ENCODE results near the gene BCL2L13. TPM values are rescaled to one million over a fixed set of nuclear protein-coding genes. Genes with fewer than 3 reads are reported as not detected.

The BCL2L13 gene
- total and polyA plus RNA-seq, 2 experiments from 2014 or later: 35.3 to 61.5 TPM

DNA sequence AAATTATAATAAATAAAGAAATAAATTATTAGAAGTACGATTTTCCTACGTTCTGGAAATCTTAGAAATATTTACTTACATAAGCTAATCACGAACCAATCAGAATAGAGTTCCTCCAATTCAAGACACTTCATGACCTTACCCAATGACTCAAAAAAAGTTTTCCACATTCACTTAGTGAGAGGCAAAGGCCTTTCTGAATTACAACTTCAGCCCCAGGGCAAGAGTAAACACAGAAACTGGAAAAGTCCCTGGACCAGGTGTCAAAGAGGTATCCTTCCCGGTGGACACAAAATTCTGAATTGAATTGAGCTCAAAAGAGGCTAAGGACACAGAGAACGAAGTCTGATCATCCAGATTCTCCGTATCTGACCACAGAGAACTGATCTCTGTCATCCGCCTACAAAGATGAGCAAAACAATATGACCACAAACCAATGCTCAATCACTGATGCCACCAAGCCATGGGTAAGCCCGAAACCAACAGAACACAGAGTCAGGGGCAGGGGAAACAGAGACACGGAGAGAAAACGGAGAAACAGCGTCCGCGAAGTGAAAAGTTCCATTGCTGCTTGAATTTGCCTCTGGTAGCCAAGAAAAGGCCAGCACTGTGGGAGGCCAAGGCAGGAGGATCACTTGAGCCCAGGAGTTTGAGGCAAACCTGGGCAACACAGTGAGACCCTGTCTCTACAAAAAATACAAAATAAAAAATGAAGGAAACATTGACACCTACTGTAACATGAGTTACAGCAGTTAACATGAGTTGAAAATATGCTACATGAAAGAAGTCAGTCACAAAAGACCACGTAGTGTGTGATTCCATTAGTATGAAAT, 128.9 kb downstream of the BCL2L13 start:
- no peak overlapping the region for H3K27ac ChIP-seq
- no peaks in the 10 kb centered on the region for H3K9me3 ChIP-seq (ENCODE audit: low read depth)
- DNase-seq (ENCODE audit: low read depth in 1 of 2, low spot score in 1 of 2): no peak
- TF ChIP-seq, protein P1, sequence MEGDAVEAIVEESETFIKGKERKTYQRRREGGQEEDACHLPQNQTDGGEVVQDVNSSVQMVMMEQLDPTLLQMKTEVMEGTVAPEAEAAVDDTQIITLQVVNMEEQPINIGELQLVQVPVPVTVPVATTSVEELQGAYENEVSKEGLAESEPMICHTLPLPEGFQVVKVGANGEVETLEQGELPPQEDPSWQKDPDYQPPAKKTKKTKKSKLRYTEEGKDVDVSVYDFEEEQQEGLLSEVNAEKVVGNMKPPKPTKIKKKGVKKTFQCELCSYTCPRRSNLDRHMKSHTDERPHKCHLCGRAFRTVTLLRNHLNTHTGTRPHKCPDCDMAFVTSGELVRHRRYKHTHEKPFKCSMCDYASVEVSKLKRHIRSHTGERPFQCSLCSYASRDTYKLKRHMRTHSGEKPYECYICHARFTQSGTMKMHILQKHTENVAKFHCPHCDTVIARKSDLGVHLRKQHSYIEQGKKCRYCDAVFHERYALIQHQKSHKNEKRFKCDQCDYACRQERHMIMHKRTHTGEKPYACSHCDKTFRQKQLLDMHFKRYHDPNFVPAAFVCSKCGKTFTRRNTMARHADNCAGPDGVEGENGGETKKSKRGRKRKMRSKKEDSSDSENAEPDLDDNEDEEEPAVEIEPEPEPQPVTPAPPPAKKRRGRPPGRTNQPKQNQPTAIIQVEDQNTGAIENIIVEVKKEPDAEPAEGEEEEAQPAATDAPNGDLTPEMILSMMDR (IDR thresholded peaks at IDR 0.05; ENCODE audit: low read depth, low read length): no peak
- no peak overlapping the region for H3K4me3 ChIP-seq
- no peaks in the 10 kb centered on the region for H3K4me1 ChIP-seq (ENCODE audit: low read depth)
- H3K36me3 ChIP-seq: no peaks in the 10 kb centered on the region
- H3K27me3 ChIP-seq: no peaks in the 10 kb centered on the region

DNA sequence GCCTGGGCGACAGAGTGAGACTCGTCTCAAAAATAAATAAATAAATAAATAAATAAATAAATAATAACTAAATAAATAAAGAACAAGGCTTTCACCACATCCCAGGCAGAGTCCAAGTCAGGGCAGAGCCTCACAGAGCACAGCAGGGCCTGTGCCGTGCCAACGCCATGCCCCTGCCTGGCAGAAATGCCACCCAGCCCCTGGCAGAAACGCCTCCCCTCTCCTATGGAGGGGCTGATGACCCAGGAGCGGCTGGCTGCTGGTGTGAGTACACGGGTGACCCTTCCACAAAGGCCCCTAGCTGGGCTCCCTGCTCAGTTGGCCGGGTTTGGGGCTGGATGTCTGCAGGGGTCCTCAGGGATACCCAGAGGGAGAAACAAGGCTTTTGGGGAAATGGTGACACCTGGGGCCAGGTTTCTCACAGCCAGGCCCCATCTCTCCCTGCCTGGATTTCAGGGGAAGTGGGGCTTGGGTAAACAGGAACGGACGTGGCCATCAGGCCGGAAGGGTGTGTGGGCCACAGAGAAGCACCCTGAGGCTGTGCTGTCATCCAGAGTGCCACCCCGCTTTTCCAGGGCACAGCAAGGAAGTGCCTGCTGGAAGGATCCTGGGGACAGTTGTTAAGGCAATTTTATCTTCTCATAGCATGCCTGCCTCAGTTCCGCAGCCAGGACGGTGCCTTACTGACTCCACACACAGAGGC, 130.6 kb downstream of the BCL2L13 start:
- H3K36me3 ChIP-seq: no peaks in the 10 kb centered on the region
- peaks cover 5% of the 10 kb centered on the region for H3K4me1 ChIP-seq (ENCODE audit: low read depth)
- no peak overlapping the region for H3K27ac ChIP-seq
- H3K9me3 ChIP-seq (ENCODE audit: low read depth): no peaks in the 10 kb centered on the region
- TF ChIP-seq, protein P1 (IDR thresholded peaks at IDR 0.05; ENCODE audit: low read depth, low read length): no peak
- no peak overlapping the region for H3K4me3 ChIP-seq
- H3K27me3 ChIP-seq: no peaks in the 10 kb centered on the region
- no peak for DNase-seq (ENCODE audit: low read depth in 1 of 2, low spot score in 1 of 2)

DNA sequence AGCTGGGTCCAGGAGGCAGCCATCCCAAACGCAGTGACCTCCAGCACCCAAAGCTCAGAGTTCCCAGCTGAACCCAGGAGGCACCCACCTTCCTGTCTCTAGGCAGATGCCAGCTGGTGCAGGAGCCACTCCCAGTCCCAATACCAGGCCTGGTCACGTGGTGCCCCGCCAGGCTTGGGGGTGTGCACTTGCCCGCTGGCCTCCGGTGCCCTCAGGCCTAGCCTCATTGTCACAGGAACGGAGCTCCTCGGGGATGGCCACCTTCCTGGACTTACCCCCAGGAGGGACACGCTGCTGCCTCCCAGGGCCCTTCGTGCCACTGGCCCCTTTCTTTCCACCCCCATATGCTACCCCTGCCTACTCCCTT, 131.1 kb downstream of the BCL2L13 start:
- H3K27me3 ChIP-seq: no peaks in the 10 kb centered on the region
- H3K4me1 ChIP-seq (ENCODE audit: low read depth): peaks cover 5% of the 10 kb centered on the region
- no peak overlapping the region for H3K27ac ChIP-seq
- TF ChIP-seq, protein P1 (IDR thresholded peaks at IDR 0.05; ENCODE audit: low read depth, low read length): no peak
- H3K9me3 ChIP-seq (ENCODE audit: low read depth): no peaks in the 10 kb centered on the region
- no peak overlapping the region for H3K4me3 ChIP-seq
- H3K36me3 ChIP-seq: no peaks in the 10 kb centered on the region
- no peak for DNase-seq (ENCODE audit: low read depth in 1 of 2, low spot score in 1 of 2)

DNA sequence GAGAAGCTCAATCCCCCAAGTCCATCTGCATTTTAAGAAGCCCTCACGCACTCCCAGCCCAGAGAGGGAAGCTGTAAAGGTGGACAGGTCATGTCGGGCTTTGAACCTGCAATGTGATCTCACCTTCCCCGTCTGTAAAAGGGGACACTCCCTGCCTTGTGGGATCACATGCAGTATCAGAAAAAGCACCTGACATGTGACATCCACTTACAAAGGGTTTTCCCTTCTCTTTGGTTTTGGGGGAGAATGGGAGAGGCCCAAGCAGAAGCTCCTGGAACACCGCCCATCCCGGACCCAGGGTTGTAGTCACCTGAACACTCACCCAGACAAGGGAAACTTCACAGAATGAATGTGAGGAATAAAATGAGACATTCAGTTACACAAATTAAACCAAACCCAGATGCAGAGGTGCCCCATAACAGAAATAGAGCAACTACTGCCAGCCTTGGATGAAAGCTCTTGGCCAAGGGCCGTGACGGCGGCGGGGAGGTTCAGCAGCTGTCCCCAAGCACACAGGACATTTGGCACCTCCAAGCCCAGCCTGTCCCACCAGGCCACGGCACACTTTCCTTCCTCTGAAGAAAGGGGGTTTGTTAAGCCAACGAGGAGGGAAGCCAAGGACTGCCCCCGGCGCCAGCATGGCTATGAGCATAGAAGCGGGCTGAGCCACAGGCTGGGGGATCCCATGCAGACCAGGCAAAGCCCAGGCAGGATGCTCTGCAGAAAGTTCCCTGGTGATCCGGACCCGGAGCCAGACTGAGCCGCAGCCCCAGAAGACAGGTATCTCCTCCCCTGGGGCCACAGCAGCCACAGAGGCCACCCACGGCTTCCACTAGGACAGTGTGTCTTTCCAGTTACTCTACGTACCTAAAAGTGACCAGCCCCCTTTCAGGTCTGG, 131.9 kb downstream of the BCL2L13 start:
- Histone ChIP-seq H3K4me3 (no peak overlapping the region), H3K4me1 (ENCODE audit: low read depth) (peaks cover 5% of the 10 kb centered on the region), H3K27ac (no peak overlapping the region), H3K36me3 (no peaks in the 10 kb centered on the region), H3K9me3 (ENCODE audit: low read depth) (no peaks in the 10 kb centered on the region), H3K27me3 (no peaks in the 10 kb centered on the region)
- TF ChIP-seq, protein P1 (IDR thresholded peaks at IDR 0.05; ENCODE audit: low read depth, low read length): no peak
- no peak for DNase-seq (ENCODE audit: low read depth in 1 of 2, low spot score in 1 of 2)

DNA sequence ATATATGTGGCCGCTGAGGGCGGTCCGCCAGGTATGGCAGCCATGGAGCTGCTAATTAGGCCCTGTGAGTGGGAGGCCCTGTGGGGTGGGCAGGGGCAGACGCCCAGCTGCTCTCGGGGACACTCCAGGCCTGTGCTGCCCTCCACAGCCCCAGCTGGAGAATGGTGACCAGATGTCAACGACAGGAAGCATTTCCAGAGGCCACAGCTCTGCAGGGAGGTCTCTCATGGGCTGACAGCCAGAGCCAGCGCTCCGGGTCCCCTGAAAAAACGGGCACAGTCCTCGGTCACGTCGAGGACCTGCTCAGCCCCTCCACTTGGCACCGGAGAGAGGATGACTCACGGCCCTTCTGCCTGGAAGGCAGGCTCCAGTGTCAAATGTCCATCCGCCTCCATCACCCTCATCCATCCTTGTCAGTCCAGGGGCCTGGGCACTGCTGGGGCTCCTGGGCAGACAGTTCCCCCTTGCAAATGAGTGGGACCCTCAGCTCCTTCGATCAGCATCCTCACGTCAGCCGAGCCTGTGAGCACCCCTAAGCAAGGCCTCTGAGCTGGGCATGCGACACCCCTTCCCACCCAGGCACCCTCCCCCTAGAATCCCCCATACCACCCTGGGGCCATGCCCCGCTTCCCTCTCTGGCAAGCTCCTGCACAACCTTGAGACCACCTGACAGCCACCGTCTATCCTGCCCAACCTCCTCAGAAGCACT, 133.8 kb downstream of the BCL2L13 start:
- no peak for DNase-seq (ENCODE audit: low read depth in 1 of 2, low spot score in 1 of 2)
- no peak overlapping the region for H3K4me3 ChIP-seq
- H3K4me1 ChIP-seq (ENCODE audit: low read depth): peaks cover 5% of the 10 kb centered on the region
- TF ChIP-seq, protein P1 (IDR thresholded peaks at IDR 0.05; ENCODE audit: low read depth, low read length): no peak
- H3K27me3 ChIP-seq: no peaks in the 10 kb centered on the region
- H3K27ac ChIP-seq: no peak overlapping the region
- no peaks in the 10 kb centered on the region for H3K36me3 ChIP-seq
- H3K9me3 ChIP-seq (ENCODE audit: low read depth): no peaks in the 10 kb centered on the region
